COLO829 (cell line): ENCODE data around the gene ZFC3H1.

Experiments
- DNase-seq: peaks from one replicate; pipeline ENCODE4 v3.0.0; 2012; ENCODE audit warnings: low spot score

ZFC3H1 gene

GRCh38 chr12:71567537-71567936, 96.1 kb downstream of the ZFC3H1 start:
- no peak for DNase-seq

DNA sequence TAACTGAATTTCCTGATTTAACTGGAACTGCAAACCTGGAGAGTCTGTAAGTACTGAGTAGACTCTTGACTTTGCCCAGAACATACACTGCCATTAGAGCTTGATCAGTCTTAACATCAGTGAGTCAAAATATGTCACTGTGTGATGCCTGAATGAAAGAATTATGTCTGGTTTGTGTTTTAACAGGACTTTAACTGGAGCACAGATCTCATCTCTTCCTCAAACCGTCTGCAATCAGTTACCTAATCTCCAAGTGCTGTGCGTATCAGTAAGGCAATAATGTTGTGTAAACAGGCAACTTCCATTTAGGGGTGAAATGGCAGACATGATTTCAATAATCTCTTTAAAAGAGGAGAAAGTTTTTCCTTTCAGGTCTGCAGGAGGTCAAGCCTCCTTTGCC, 97.0 kb downstream of the ZFC3H1 start:
- DNase-seq: no peak

- DNase-seq: no peak
Measured at GRCh38 chr12:71565535-71565934, 98.1 kb downstream of the ZFC3H1 start.

GRCh38 chr12:71562676-71563595, 100.7 kb downstream of the ZFC3H1 start:
- no peak for DNase-seq
